Hepatocyte (in vitro differentiated cells): ENCODE measurements around the gene PADI2. TPM values are rescaled to one million over a fixed set of nuclear protein-coding genes. Genes with fewer than 3 reads are reported as not detected.

ENCODE experiments used
- DNase-seq: peaks from one replicate; pipeline ENCODE4 v3.0.0-alpha.2; 2016; ENCODE audit warnings: low spot score
- H2AFZ ChIP-seq: fragments of 200-600 bp; sonication (generic); 2 replicates; pipeline ENCODE4 v1.6.0; 2016; ENCODE audit warnings: antibody characterized with exemption, mild to moderate bottlenecking
- H3K27ac ChIP-seq: fragments of 200-600 bp; sonication (generic); 2 replicates; pipeline ENCODE4 v1.5.1; 2016; ENCODE audit warnings: mild to moderate bottlenecking
- H3K27me3 ChIP-seq: fragments of 200-600 bp; sonication (generic); 2 replicates; pipeline ENCODE4 v1.6.1; 2016
- H3K36me3 ChIP-seq: fragments of 200-600 bp; sonication (generic); replicated peaks from 2 replicates; pipeline ENCODE4 v1.5.1; 2016; ENCODE audit warnings: low read depth; ENCODE audit not compliant: insufficient read depth
- H3K4me1 ChIP-seq: fragments of 200-600 bp; sonication (generic); 2 replicates; pipeline ENCODE4 v1.5.1; 2016; ENCODE audit warnings: mild to moderate bottlenecking, moderate library complexity; ENCODE audit not compliant: insufficient read depth
- H3K4me2 ChIP-seq: fragments of 200-600 bp; sonication (generic); 2 replicates; pipeline ENCODE4 v1.6.0; 2016
- H3K4me3 ChIP-seq: fragments of 200-600 bp; sonication (generic); 2 replicates; pipeline ENCODE4 v1.5.1; 2016; ENCODE audit warnings: mild to moderate bottlenecking
- H3K79me2 ChIP-seq: fragments of 200-600 bp; sonication (generic); 2 replicates; pipeline ENCODE4 v1.6.0; 2017; ENCODE audit warnings: mild to moderate bottlenecking
- H3K9me2 ChIP-seq: fragments of 200-600 bp; sonication (generic); replicated peaks from 2 replicates; pipeline ENCODE4 v1.6.0; 2017; ENCODE audit warnings: mild to moderate bottlenecking; ENCODE audit not compliant: insufficient read depth
- H3K9me3 ChIP-seq: fragments of 200-600 bp; sonication (generic); 2 replicates; pipeline ENCODE4 v1.5.1; 2016; ENCODE audit warnings: low read depth, mild to moderate bottlenecking
- H4K20me1 ChIP-seq: fragments of 200-600 bp; sonication (generic); 2 replicates; pipeline ENCODE4 v1.6.0; 2016; ENCODE audit warnings: mild to moderate bottlenecking; ENCODE audit not compliant: insufficient read depth, poor library complexity, severe bottlenecking
- EZH2 ChIP-seq: fragments of 200-600 bp; sonication (generic); IDR thresholded peaks from 2 replicates; pipeline ENCODE4 v1.6.1; 2016; ENCODE audit warnings: antibody characterized with exemption, mild to moderate bottlenecking, borderline replicate concordance
- EZH2phosphoT487 ChIP-seq: fragments of 200-600 bp; sonication (generic); IDR thresholded peaks from one replicate; pipeline ENCODE4 v1.6.1; 2018; ENCODE audit warnings: antibody characterized with exemption, mild to moderate bottlenecking, low read depth, moderate library complexity; ENCODE audit not compliant: unreplicated experiment, severe bottlenecking
- WGBS: methylation state at CpG from one replicate; pipeline ENCODE4 v1.1.6; 2016; ENCODE audit warnings: low lambda C conversion rate; ENCODE audit errors: missing lambda C conversion rate; 5-methylcytosine and 5-hydroxymethylcytosine counted together
- polyA plus RNA-seq: library from polyadenylated mRNA; unstranded; fragments of >200 nt; fragmentation: Nextera tagmentation; extraction: Ambion mirVana; gene quantifications from 2 replicates; pipeline ENCODE4 v1.2.1, GENCODE V29; 2016
- total RNA-seq: library from RNA; depleted of rRNA; stranded (reverse); fragments of >200 nt; gene quantifications from 2 replicates; pipeline ENCODE4 v1.2.3, GENCODE V29; 2014
- TF ChIP-seq, protein P1 (sequence below): fragments of 200-600 bp; sonication (generic); IDR thresholded peaks from 2 replicates; pipeline ENCODE4 v1.5.1; 2016; ENCODE audit warnings: antibody characterized with exemption, mild to moderate bottlenecking; ENCODE audit not compliant: poor library complexity

The PADI2 gene
- total and polyA plus RNA-seq, 2 experiments from 2014 or later, result 10.6 to 11.3 TPM

DNA sequence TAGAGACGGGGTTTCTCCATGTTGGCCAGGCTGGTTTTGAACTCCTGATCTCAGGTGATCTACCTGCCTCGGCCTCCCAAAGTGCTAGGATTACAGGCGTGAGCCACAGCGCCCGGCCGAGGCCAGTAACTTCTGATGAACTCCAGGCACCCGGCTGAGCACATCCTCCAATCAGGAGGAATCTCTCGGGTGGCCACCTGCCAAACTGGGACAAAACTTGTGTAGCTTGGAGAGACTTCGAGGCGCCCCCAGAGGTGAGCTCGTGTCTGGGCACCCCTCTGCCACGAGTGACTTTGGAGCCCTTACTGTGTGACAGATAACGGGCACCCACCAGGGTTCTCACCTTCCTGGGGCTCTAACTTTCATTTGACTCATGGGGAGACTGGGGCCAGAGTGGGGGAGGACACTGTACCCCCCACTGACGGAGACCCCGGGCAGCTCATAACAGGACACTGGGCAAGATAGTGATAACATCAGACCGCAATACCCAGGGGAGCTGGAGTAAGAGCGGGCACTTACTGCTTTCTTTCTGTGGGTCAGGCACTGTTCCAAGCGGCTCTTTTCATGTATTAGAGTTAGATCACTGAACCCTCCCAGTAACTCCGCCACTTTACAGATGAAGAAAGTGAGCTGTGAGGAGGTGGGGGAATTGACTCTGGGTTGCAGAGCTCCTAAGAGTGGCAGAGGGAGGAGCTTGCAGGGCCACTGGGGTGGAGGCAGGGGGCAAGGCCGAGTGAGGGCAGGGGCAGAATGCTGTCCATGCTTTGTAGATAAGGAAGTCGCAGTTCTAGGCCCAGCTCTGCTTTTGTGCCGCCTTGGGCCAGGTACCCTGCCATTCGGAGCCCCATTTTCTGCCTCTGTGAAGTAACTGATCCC lies 1.9 kb upstream of the PADI2 start:
- Histone ChIP-seq H3K4me3 (no peak overlapping the region), H3K36me3 (no peaks in the 10 kb centered on the region), H4K20me1 (no peaks in the 10 kb centered on the region), H2AFZ (no peak overlapping the region), H3K9me2 (no peaks in the 10 kb centered on the region), H3K27ac (no peak overlapping the region), H3K4me1 (peaks cover 16% of the 10 kb centered on the region), H3K4me2 (no peak overlapping the region), H3K9me3 (no peaks in the 10 kb centered on the region), H3K27me3 (peaks cover 19% of the 10 kb centered on the region), H3K79me2 (no peaks in the 10 kb centered on the region)
- WGBS, result 84% methylated on average over 23 of the region's 23 CpGs
- no peak for DNase-seq
- TF ChIP-seq, protein P1, sequence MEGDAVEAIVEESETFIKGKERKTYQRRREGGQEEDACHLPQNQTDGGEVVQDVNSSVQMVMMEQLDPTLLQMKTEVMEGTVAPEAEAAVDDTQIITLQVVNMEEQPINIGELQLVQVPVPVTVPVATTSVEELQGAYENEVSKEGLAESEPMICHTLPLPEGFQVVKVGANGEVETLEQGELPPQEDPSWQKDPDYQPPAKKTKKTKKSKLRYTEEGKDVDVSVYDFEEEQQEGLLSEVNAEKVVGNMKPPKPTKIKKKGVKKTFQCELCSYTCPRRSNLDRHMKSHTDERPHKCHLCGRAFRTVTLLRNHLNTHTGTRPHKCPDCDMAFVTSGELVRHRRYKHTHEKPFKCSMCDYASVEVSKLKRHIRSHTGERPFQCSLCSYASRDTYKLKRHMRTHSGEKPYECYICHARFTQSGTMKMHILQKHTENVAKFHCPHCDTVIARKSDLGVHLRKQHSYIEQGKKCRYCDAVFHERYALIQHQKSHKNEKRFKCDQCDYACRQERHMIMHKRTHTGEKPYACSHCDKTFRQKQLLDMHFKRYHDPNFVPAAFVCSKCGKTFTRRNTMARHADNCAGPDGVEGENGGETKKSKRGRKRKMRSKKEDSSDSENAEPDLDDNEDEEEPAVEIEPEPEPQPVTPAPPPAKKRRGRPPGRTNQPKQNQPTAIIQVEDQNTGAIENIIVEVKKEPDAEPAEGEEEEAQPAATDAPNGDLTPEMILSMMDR, result no peak
- TF ChIP-seq EZH2phosphoT487 (no peak), EZH2 (no peak)

DNA sequence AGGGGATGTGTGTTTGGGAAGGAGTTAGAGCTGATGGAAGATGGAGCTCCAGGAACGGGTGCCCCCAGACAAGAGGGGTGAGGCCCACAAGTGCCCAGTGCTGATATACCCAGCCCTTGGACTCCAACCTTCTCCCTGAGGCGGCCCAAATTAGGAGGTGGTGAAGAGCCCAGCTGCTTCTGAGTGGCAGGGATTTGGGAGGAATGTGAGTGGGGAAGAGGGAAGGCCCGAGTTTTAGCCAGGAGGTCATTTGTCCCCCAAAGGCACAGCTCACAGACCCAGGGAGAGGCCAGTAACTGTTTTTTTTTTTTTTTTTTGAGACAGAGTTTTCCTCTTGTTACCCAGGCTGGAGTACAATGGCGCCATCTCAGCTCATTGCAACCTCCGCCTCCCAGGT lies 1.2 kb upstream of the PADI2 start:
- Histone ChIP-seq H3K4me1 (peaks cover 16% of the 10 kb centered on the region), H4K20me1 (no peaks in the 10 kb centered on the region), H3K9me3 (no peaks in the 10 kb centered on the region), H3K27me3 (peaks cover 19% of the 10 kb centered on the region), H2AFZ (no peak overlapping the region), H3K4me2 (no peak overlapping the region), H3K9me2 (no peaks in the 10 kb centered on the region), H3K79me2 (no peaks in the 10 kb centered on the region), H3K4me3 (no peak overlapping the region), H3K27ac (no peak overlapping the region), H3K36me3 (no peaks in the 10 kb centered on the region)
- DNase-seq, result no peak
- 95% methylated on average over 4 of the region's 5 CpGs for WGBS
- TF ChIP-seq, protein P1, result no peak
- TF ChIP-seq EZH2 (no peak), EZH2phosphoT487 (no peak)

DNA sequence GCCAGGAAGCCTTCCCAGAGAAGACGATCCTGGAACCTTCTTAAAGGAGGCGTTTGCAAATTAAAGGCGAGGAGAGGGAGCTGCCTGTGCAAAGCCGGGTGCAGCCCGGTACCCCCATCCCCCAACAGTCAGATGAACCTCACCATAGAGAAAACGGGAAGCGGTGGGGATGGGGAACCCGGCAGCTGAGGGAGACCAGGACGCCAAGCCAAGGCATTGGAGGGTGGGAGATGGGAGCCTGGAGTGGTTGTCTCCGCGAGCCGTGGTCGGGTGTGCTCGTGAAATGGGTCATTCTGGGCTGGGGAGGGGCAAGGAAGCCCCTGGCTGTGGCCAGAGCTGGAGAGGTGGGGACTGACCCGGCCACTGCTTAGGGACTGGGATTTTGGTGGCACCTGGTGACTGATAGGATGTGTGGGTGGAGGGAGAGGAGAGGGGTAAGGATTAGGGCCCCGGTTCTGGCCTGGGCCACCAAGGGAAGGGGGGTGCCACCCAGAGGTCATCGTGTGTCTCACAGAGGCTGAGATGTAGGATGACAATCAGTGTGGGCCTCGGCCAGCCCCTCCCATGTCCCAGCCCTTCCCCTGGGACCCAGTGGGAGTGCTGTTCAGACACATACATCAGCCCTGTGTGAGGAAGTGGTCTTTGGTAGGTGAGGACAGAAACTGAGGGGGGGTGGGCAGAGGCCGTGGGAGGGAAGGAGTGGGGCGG lies 676 bp upstream of the PADI2 start:
- peak overlapping the region; percentile 32 for H2AFZ ChIP-seq
- no peaks in the 10 kb centered on the region for H4K20me1 ChIP-seq
- no peak overlapping the region for H3K27ac ChIP-seq
- no peak for DNase-seq
- TF ChIP-seq EZH2phosphoT487 (no peak), EZH2 (no peak)
- TF ChIP-seq, protein P1, result no peak
- WGBS, result 48% methylated on average over 18 of the region's 20 CpGs
- H3K4me2 ChIP-seq, result peak overlapping the region; percentile 93
- no peaks in the 10 kb centered on the region for H3K9me2 ChIP-seq
- H3K36me3 ChIP-seq, result no peaks in the 10 kb centered on the region
- peaks cover 19% of the 10 kb centered on the region for H3K27me3 ChIP-seq
- H3K79me2 ChIP-seq, result no peaks in the 10 kb centered on the region
- no peaks in the 10 kb centered on the region for H3K9me3 ChIP-seq
- peaks cover 16% of the 10 kb centered on the region for H3K4me1 ChIP-seq
- no peak overlapping the region for H3K4me3 ChIP-seq
